Right lobe of liver (tissue), 4 donors: Measurements from ENCODE around the gene TGFB1I1.

Source experiments
- POLR2A ChIP-seq: fragments of 450-650 bp; IDR thresholded peaks from one replicate; pipeline ENCODE4 v1.6.1; 2017; ENCODE audit warnings: antibody characterized with exemption, mild to moderate bottlenecking
- TF ChIP-seq, protein P1 (sequence below), 4 donors: fragments of 200-600 bp in 3 of 4; fragments of 450-650 bp in 1 of 4; IDR thresholded peaks; one replicate each; pipeline versions ENCODE4 v1.5.1 to v1.8.0; 2016 to 2022; ENCODE audit warnings: antibody characterized with exemption in 4 of 4, mild to moderate bottlenecking in 2 of 4
- donor health status: DM: no; HTN: no; CAD: no.
- donor health status: DM: no; HTN: no; CAD: no.
- donor health status: DM: no; HTN: yes; CAD: no.

GRCh38 chr16:31485571-31485970 is 13.6 kb downstream of the TGFB1I1 start:
- TF ChIP-seq, protein P1, sequence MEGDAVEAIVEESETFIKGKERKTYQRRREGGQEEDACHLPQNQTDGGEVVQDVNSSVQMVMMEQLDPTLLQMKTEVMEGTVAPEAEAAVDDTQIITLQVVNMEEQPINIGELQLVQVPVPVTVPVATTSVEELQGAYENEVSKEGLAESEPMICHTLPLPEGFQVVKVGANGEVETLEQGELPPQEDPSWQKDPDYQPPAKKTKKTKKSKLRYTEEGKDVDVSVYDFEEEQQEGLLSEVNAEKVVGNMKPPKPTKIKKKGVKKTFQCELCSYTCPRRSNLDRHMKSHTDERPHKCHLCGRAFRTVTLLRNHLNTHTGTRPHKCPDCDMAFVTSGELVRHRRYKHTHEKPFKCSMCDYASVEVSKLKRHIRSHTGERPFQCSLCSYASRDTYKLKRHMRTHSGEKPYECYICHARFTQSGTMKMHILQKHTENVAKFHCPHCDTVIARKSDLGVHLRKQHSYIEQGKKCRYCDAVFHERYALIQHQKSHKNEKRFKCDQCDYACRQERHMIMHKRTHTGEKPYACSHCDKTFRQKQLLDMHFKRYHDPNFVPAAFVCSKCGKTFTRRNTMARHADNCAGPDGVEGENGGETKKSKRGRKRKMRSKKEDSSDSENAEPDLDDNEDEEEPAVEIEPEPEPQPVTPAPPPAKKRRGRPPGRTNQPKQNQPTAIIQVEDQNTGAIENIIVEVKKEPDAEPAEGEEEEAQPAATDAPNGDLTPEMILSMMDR (IDR thresholded peaks at IDR 0.05), result no peak
- no peak for TF ChIP-seq POLR2A
